A673 (cell line): ENCODE data around the gene SRL.

Experiments used
- EZH2 ChIP-seq: fragments of 200-600 bp; sonication (generic); IDR thresholded peaks from 2 replicates; pipeline ENCODE4 v1.6.1; 2017; ENCODE audit warnings: borderline replicate concordance, low read depth, mild to moderate bottlenecking, mixed read lengths, antibody characterized with exemption, low read length; ENCODE audit not compliant: poor library complexity, severe bottlenecking
- TF ChIP-seq, protein P1 (sequence below): fragments of 300-800, 200-600 bp; sonication (generic); conservative IDR thresholded peaks from 2 replicates; pipeline ENCODE4 v1.5.1; 2017; ENCODE audit warnings: low read depth, mild to moderate bottlenecking, antibody characterized with exemption, low read length, moderate library complexity, mixed read lengths

DNA sequence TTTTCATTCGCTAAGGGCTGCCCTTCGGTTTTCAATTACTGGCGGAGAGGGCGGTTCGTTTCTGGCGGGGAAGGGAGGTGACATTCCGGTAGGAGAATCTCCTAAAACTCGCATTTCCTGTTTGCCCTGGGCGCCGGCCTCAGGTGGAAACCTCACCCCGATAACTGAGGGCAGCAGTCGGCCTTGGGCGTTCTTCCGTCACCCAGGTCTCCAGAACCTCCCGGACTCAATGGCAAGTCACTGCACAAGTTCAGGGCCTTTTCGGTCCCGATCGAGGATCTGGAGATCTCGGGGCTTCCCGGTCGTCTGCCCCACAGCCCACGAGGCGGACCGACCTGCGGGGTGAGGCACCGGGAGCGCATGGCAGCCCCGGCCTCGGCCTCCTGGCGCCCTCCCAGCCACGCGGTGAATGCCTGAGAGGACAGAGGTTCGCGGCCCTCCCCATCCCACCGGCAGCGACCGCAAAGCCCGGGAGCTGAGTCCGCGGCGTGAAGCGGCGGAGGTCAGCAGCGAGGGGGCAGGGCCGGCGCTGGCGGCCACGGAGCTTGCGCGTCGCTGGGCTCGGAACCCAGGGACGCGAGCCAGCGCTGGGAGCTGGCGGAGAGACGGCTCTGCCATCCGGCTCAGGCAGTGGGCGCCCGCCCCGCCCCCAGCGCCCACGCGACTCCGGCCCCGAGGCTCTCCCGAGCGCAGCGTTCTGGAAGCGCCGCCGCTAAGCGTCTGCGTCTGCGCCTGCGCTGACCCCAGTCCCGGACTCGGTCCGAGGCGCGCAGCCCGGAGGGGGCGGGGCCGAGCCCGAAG is 58.4 kb downstream of the SRL start:
- TF ChIP-seq, protein P1, sequence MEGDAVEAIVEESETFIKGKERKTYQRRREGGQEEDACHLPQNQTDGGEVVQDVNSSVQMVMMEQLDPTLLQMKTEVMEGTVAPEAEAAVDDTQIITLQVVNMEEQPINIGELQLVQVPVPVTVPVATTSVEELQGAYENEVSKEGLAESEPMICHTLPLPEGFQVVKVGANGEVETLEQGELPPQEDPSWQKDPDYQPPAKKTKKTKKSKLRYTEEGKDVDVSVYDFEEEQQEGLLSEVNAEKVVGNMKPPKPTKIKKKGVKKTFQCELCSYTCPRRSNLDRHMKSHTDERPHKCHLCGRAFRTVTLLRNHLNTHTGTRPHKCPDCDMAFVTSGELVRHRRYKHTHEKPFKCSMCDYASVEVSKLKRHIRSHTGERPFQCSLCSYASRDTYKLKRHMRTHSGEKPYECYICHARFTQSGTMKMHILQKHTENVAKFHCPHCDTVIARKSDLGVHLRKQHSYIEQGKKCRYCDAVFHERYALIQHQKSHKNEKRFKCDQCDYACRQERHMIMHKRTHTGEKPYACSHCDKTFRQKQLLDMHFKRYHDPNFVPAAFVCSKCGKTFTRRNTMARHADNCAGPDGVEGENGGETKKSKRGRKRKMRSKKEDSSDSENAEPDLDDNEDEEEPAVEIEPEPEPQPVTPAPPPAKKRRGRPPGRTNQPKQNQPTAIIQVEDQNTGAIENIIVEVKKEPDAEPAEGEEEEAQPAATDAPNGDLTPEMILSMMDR: no peak
- TF ChIP-seq EZH2: no peak
